Upper lobe of left lung (tissue), 6 donors: ENCODE results near the gene MBNL2. TPM values are rescaled to one million over a fixed set of nuclear protein-coding genes. Genes with fewer than 3 reads are reported as not detected.
A peak's percentile ranks its signal among the peaks of the same experiment; 100 is the strongest.

Experiments
- ATAC-seq, 2 donors: fragments of 200-7000 bp; cut with Tn5 transposase; one replicate each; pipeline ENCODE4 v1.9.1; 2022; ENCODE audit warnings: mild to moderate bottlenecking in 2 of 2, moderate library complexity in 2 of 2; ENCODE audit not compliant: low FRiP score in 2 of 2
- DNase-seq, 2 donors: peaks; one replicate each; pipeline ENCODE4 v3.0.0-alpha.2; 2019 to 2020
- H3K27ac ChIP-seq, 4 donors: fragments of 200-600 bp; sonication (generic); one replicate each; pipeline ENCODE4 v1.5.1; 2016 to 2019
- H3K27me3 ChIP-seq, 4 donors: fragments of 200-600 bp; sonication (generic); one replicate each; pipeline ENCODE4 v1.5.1; 2017 to 2019
- H3K36me3 ChIP-seq, 4 donors: fragments of 200-600 bp; sonication (generic); one replicate each; pipeline ENCODE4 v1.5.1; 2016 to 2019
- H3K4me1 ChIP-seq, 4 donors: fragments of 200-600 bp; sonication (generic); one replicate each; pipeline ENCODE4 v1.5.1; 2018 to 2019
- H3K4me3 ChIP-seq, 4 donors: fragments of 200-600 bp; sonication (generic); one replicate each; pipeline ENCODE4 v1.5.1; 2017 to 2019; ENCODE audit warnings: mild to moderate bottlenecking in 2 of 4, moderate library complexity in 1 of 4
- H3K9me3 ChIP-seq, 4 donors: fragments of 200-600 bp; sonication (generic); one replicate each; pipeline ENCODE4 v1.5.1; 2018 to 2019
- EP300 ChIP-seq, 4 donors: sonication (generic); formaldehyde crosslinking; IDR thresholded peaks; one replicate each; pipeline ENCODE4 v1.5.1; 2017; ENCODE audit warnings: antibody characterized with exemption in 4 of 4, control low read depth in 2 of 4
- POLR2A ChIP-seq, 4 donors: fragments of 450-650 bp; IDR thresholded peaks; one replicate each; pipeline ENCODE4 v1.5.1; 2016 to 2017; ENCODE audit warnings: antibody characterized with exemption in 4 of 4, mild to moderate bottlenecking in 2 of 4
- POLR2AphosphoS5 ChIP-seq, 2 donors: sonication (generic); formaldehyde crosslinking; IDR thresholded peaks; one replicate each; pipeline ENCODE4 v1.5.1; 2017; ENCODE audit warnings: antibody characterized with exemption in 2 of 2
- WGBS, 2 donors: methylation state at CpG; one replicate each; pipeline ENCODE4 v1.1.5; 2017 to 2018; 5-methylcytosine and 5-hydroxymethylcytosine counted together
- total RNA-seq, 6 donors: library from RNA; depleted of rRNA in 4 of 6; stranded (reverse); fragments of >200 nt in 4 of 6; gene quantifications; one replicate each; pipeline versions ENCODE4 v1.1.0 to v1.2.1, GENCODE V29; 2016 to 2021
- TF ChIP-seq, protein P1 (sequence below), 6 experiments: fragments of 450-650 bp in 4 of 6; fragments of 200-600 bp in 2 of 6; sonication (generic) in 2 of 6; IDR thresholded peaks; one replicate each; pipeline ENCODE4 v1.5.1; 2016 to 2019; ENCODE audit warnings: antibody characterized with exemption in 6 of 6
- donor health status: DM: no; HTN: no; CAD: no; lungs with moderate emphysema.
- donor health status: DM: no; HTN: yes; CAD: no; lungs with severe emphysema.

MBNL2 gene
- total RNA-seq, 6 donors from 2014 or later: 40.9 to 78.4 (median 51.3) TPM

GRCh38 chr13:97276862-97277269, 54.7 kb downstream of the MBNL2 start:
- DNase-seq (no peak), ATAC-seq (no peak)
- peak overlapping the region in 1 of 4 donors; percentile 12 for H3K27ac ChIP-seq
- H3K4me1 ChIP-seq: peaks cover 56 to 76% (median 65%) of the 10 kb centered on the region in 4 donors
- peaks cover 0 to 10% (median 8%) of the 10 kb centered on the region in 4 donors for H3K36me3 ChIP-seq
- WGBS, 2 donors: 67 to 87% methylated on average over 2 of the region's 2 CpGs
- no peaks in the 10 kb centered on the region for H3K9me3 ChIP-seq
- H3K4me3 ChIP-seq: no peak overlapping the region
- TF ChIP-seq POLR2AphosphoS5 (IDR thresholded peaks at IDR 0.05) (no peak), POLR2A (IDR thresholded peaks at IDR 0.05) (no peak), EP300 (IDR thresholded peaks at IDR 0.05) (no peak)
- TF ChIP-seq, protein P1, sequence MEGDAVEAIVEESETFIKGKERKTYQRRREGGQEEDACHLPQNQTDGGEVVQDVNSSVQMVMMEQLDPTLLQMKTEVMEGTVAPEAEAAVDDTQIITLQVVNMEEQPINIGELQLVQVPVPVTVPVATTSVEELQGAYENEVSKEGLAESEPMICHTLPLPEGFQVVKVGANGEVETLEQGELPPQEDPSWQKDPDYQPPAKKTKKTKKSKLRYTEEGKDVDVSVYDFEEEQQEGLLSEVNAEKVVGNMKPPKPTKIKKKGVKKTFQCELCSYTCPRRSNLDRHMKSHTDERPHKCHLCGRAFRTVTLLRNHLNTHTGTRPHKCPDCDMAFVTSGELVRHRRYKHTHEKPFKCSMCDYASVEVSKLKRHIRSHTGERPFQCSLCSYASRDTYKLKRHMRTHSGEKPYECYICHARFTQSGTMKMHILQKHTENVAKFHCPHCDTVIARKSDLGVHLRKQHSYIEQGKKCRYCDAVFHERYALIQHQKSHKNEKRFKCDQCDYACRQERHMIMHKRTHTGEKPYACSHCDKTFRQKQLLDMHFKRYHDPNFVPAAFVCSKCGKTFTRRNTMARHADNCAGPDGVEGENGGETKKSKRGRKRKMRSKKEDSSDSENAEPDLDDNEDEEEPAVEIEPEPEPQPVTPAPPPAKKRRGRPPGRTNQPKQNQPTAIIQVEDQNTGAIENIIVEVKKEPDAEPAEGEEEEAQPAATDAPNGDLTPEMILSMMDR (IDR thresholded peaks at IDR 0.05): no peak
- H3K27me3 ChIP-seq: no peaks in the 10 kb centered on the region

GRCh38 chr13:97278435-97279411, 56.6 kb downstream of the MBNL2 start:
- TF ChIP-seq, protein P1 (IDR thresholded peaks at IDR 0.05): no peak
- TF ChIP-seq EP300 (IDR thresholded peaks at IDR 0.05) (no peak), POLR2A (IDR thresholded peaks at IDR 0.05) (no peak), POLR2AphosphoS5 (IDR thresholded peaks at IDR 0.05) (peak; percentile 15 to 43)
- Histone ChIP-seq H3K36me3 (peaks cover 0 to 10% (median 8%) of the 10 kb centered on the region in 4 donors), H3K4me3 (no peak overlapping the region), H3K9me3 (no peaks in the 10 kb centered on the region), H3K27me3 (no peaks in the 10 kb centered on the region), H3K27ac (peak overlapping the region in 2 of 4 donors; percentile 46 to 54), H3K4me1 (peaks cover 47 to 78% (median 64%) of the 10 kb centered on the region in 4 donors)
- DNase-seq (no peak), ATAC-seq (peak; percentile 36 to 43)
- WGBS, 2 donors: 65 to 69% methylated on average over 9 of the region's 9 CpGs

- DNase-seq (no peak), ATAC-seq (no peak)
- TF ChIP-seq POLR2A (IDR thresholded peaks at IDR 0.05) (no peak), POLR2AphosphoS5 (IDR thresholded peaks at IDR 0.05) (no peak), EP300 (IDR thresholded peaks at IDR 0.05) (no peak)
- TF ChIP-seq, protein P1 (IDR thresholded peaks at IDR 0.05): no peak
- Histone ChIP-seq H3K4me3 (no peak overlapping the region), H3K36me3 (peaks cover 0 to 10% (median 8%) of the 10 kb centered on the region in 4 donors), H3K27ac (peak overlapping the region in 1 of 4 donors; percentile 54), H3K4me1 (peaks cover 41 to 74% (median 56%) of the 10 kb centered on the region in 4 donors), H3K27me3 (no peaks in the 10 kb centered on the region), H3K9me3 (no peaks in the 10 kb centered on the region)
- 51 to 60% methylated on average over 5 of the region's 5 CpGs for WGBS, 2 donors
These were observed 57.8 kb downstream of the MBNL2 start for GRCh38 chr13:97279913-97280312.

- no peaks in the 10 kb centered on the region for H3K27me3 ChIP-seq
- DNase-seq: no peak
- no peaks in the 10 kb centered on the region for H3K9me3 ChIP-seq
- WGBS, 2 donors: 76 to 77% methylated on average over 4 of the region's 4 CpGs
- peaks cover 0 to 9% (median 8%) of the 10 kb centered on the region in 4 donors for H3K36me3 ChIP-seq
- H3K4me3 ChIP-seq: no peak overlapping the region
- ATAC-seq: no peak
- H3K4me1 ChIP-seq: peaks cover 36 to 69% (median 50%) of the 10 kb centered on the region in 4 donors
- peak overlapping the region in 1 of 4 donors; percentile 30 for H3K27ac ChIP-seq
- no peak for TF ChIP-seq POLR2A (IDR thresholded peaks at IDR 0.05)
- TF ChIP-seq, protein P1 (IDR thresholded peaks at IDR 0.05): no peak
- no peak for TF ChIP-seq POLR2AphosphoS5 (IDR thresholded peaks at IDR 0.05)
- no peak for TF ChIP-seq EP300 (IDR thresholded peaks at IDR 0.05)
These were observed 58.3 kb downstream of the MBNL2 start for GRCh38 chr13:97280478-97280877.
